ENCODE data around the gene NUMB.

NUMB gene

GRCh38 chr14:73466861-73467260 lies 8.5 kb upstream of the NUMB start:
- no peak for DNase-seq (ENCODE audit: low read depth)
- no peak for TF ChIP-seq CTCF (conservative IDR thresholded peaks at IDR 0.05; ENCODE audit: low read depth, low read length)
- no peak overlapping the region for H3K4me3 ChIP-seq (ENCODE audit: low read length)

DNA sequence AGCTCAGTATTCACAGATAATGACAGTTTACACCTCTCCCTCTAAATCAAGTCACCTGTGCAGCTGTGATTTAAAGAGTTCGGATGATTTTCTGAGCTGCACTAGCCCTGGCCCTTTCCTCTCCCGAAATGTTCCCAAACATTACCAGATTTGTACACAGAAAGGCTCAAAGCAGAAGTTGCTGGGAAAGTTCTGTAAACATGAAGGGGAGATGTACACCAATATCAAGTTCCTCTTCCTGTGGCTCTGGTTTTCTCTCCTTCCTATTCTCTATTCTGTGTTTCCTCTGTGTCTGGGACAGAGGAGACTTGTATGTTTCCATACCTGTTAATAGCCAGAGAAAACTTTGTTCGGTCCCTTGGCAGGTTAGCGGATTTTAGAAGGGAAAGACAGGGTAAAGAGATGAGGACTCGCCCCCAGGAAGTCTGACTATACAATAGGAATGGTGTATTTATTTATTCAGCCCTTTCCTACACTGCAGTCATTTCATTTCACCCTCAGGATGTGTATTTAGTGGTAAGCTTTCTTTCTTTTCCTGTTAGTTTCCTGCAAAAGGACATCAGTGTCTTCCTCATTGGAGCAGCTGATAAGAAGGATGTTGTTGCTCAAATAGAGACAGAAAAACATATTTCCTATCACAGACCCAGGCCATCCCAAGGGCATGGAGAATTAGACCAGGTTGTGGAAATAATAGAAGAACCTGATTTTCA lies 7.6 kb upstream of the NUMB start:
- H3K4me3 ChIP-seq (ENCODE audit: low read length) = no peak overlapping the region
- TF ChIP-seq CTCF (conservative IDR thresholded peaks at IDR 0.05; ENCODE audit: low read depth, low read length) = no peak
- no peak for DNase-seq (ENCODE audit: low read depth)

GRCh38 chr14:73463411-73463810 lies 5.1 kb upstream of the NUMB start:
- DNase-seq (ENCODE audit: low read depth) = no peak
- TF ChIP-seq CTCF (conservative IDR thresholded peaks at IDR 0.05; ENCODE audit: low read depth, low read length) = no peak
- no peak overlapping the region for H3K4me3 ChIP-seq (ENCODE audit: low read length)

DNA sequence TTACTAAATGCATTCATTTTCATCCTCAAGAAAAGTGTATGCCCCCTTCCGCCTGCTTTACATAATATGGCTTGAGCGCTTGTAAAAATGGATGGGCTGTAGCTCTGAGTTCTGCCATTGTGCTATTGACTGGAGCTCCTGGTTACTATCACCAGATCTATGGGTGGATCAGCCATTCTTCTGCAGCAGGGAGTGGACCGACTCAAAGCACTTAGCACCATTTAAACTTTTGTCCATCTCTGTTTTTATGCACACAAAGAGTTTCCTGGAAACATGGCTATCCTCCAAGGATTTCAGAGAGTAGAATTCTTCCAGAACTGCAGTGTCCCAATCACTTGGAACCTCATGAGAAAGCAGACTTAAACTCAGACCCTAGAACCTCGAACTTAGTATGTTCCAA lies 4.5 kb upstream of the NUMB start:
- H3K4me3 ChIP-seq (ENCODE audit: low read length) = no peak overlapping the region
- DNase-seq (ENCODE audit: low read depth) = no peak
- TF ChIP-seq CTCF (conservative IDR thresholded peaks at IDR 0.05; ENCODE audit: low read depth, low read length) = no peak

- DNase-seq (ENCODE audit: low read depth) = peak; percentile 32
- H3K4me3 ChIP-seq (ENCODE audit: low read length) = peak overlapping the region; percentile 30
- no peak for TF ChIP-seq CTCF (conservative IDR thresholded peaks at IDR 0.05; ENCODE audit: low read depth, low read length)
These were observed 3.8 kb upstream of the NUMB start for GRCh38 chr14:73462048-73462715.

DNA sequence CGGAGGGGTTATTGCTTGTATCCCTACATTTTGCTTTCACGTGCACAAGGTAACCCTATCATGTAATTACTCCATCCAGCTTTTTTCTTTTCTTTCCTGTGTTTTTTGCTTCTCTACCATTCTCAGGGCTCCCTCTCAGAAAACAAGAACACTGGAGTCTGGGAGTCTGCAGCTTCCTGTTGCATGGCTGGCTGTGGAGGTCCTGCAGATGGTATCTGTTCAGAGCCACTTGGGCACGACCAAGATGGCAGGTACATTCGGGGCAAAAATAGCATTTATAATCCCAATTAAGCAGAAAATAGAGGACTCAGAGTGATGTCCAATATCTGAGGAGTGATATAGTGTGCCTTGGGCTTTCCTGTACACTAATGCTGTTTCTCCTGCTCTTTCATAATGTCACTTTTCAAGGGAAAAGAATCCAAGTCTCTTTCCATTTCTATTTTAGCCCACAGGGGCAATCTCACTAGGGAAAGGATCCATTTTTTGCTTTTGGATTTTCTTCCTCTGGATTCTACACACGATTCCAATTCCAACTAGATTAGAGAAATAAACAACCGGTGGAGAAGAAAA lies 3.2 kb upstream of the NUMB start:
- DNase-seq (ENCODE audit: low read depth) = no peak
- peak overlapping the region; percentile 30 for H3K4me3 ChIP-seq (ENCODE audit: low read length)
- TF ChIP-seq CTCF (conservative IDR thresholded peaks at IDR 0.05; ENCODE audit: low read depth, low read length) = no peak

Data from retinal pigment epithelial cell (primary cell).